Parathyroid adenoma (tissue), 2 donors: ENCODE measurements around the gene KIRREL3.

Experiments
- H2AFZ ChIP-seq: fragments of 300-600 bp; sonication (generic); one replicate; pipeline ENCODE4 v1.7.0; 2017; ENCODE audit warnings: antibody characterized with exemption, mild to moderate bottlenecking
- H3K27ac ChIP-seq: fragments of 300-600 bp; sonication (generic); one replicate; pipeline ENCODE4 v1.7.0; 2017
- H3K27me3 ChIP-seq: fragments of 300-600 bp; sonication (generic); one replicate; pipeline ENCODE4 v1.7.0; 2017; ENCODE audit warnings: low read length; ENCODE audit not compliant: control insufficient read depth, insufficient read depth
- H3K36me3 ChIP-seq: fragments of 300-600 bp; sonication (generic); one replicate; pipeline ENCODE4 v1.7.0; 2017; ENCODE audit warnings: low read length; ENCODE audit not compliant: control insufficient read depth, insufficient read depth
- H3K4me1 ChIP-seq: fragments of 300-600 bp; sonication (generic); one replicate; pipeline ENCODE4 v1.7.0; 2017; ENCODE audit warnings: control low read depth
- H3K4me2 ChIP-seq: fragments of 300-600 bp; sonication (generic); one replicate; pipeline ENCODE4 v1.7.0; 2017; ENCODE audit warnings: low read length
- H3K4me3 ChIP-seq: fragments of 300-600 bp; sonication (generic); one replicate; pipeline ENCODE4 v1.7.0; 2017; ENCODE audit warnings: low read depth, low read length
- H3K79me2 ChIP-seq: fragments of 300-600 bp; sonication (generic); one replicate; pipeline ENCODE4 v1.7.0; 2017; ENCODE audit warnings: control low read depth
- H3K9ac ChIP-seq: fragments of 300-600 bp; sonication (generic); one replicate; pipeline ENCODE4 v1.7.0; 2017; ENCODE audit warnings: mild to moderate bottlenecking
- H3K9me3 ChIP-seq: fragments of 300-600 bp; sonication (generic); one replicate; pipeline ENCODE4 v1.7.0; 2017; ENCODE audit warnings: low read length; ENCODE audit not compliant: control insufficient read depth
- TF ChIP-seq, protein P1 (sequence below): fragments of 300-600 bp; sonication (generic); IDR thresholded peaks from one replicate; pipeline ENCODE4 v1.7.0; 2017; ENCODE audit warnings: antibody characterized with exemption, mild to moderate bottlenecking
- donor health status: primary hyperparathyroidism.

Gene KIRREL3

GRCh38 chr11:127002669-127003259, 2.2 kb upstream of the KIRREL3 start:
- Histone ChIP-seq H3K4me2 (no peak overlapping the region), H3K9me3 (no peaks in the 10 kb centered on the region), H3K27me3 (no peaks in the 10 kb centered on the region), H3K27ac (no peak overlapping the region), H3K4me1 (no peaks in the 10 kb centered on the region), H2AFZ (no peak overlapping the region), H3K4me3 (no peak overlapping the region), H3K9ac (no peak overlapping the region), H3K79me2 (no peaks in the 10 kb centered on the region), H3K36me3 (no peaks in the 10 kb centered on the region)
- TF ChIP-seq, protein P1, sequence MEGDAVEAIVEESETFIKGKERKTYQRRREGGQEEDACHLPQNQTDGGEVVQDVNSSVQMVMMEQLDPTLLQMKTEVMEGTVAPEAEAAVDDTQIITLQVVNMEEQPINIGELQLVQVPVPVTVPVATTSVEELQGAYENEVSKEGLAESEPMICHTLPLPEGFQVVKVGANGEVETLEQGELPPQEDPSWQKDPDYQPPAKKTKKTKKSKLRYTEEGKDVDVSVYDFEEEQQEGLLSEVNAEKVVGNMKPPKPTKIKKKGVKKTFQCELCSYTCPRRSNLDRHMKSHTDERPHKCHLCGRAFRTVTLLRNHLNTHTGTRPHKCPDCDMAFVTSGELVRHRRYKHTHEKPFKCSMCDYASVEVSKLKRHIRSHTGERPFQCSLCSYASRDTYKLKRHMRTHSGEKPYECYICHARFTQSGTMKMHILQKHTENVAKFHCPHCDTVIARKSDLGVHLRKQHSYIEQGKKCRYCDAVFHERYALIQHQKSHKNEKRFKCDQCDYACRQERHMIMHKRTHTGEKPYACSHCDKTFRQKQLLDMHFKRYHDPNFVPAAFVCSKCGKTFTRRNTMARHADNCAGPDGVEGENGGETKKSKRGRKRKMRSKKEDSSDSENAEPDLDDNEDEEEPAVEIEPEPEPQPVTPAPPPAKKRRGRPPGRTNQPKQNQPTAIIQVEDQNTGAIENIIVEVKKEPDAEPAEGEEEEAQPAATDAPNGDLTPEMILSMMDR: no peak

DNA sequence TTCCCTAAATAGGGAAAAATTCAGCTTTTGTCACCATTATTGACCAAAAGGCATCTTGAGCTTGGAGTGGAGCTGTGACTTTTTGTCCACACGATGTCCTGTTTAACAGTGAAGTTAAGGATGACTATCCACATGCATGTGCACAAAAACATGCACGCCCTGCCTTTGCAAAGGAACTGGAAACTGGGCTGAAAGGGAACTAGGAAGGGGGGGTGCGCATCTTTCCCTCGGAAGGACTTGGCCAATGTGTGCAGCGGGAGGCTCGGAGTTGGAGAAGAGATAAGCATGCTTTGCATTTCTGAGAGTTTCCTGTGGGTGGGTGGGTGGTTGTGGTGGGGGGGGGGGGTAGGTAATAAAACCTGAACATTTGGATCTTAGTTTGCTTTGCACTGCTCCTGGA, 411 bp upstream of the KIRREL3 start:
- H3K9me3 ChIP-seq: no peaks in the 10 kb centered on the region
- no peaks in the 10 kb centered on the region for H3K36me3 ChIP-seq
- H3K4me1 ChIP-seq: no peaks in the 10 kb centered on the region
- H3K27me3 ChIP-seq: no peaks in the 10 kb centered on the region
- no peak overlapping the region for H3K4me3 ChIP-seq
- H3K4me2 ChIP-seq: no peak overlapping the region
- no peaks in the 10 kb centered on the region for H3K79me2 ChIP-seq
- no peak overlapping the region for H3K9ac ChIP-seq
- no peak overlapping the region for H3K27ac ChIP-seq
- TF ChIP-seq, protein P1: no peak
- H2AFZ ChIP-seq: no peak overlapping the region

- Histone ChIP-seq H3K36me3 (no peaks in the 10 kb centered on the region), H3K27ac (no peak overlapping the region), H3K4me1 (no peaks in the 10 kb centered on the region), H3K9me3 (no peaks in the 10 kb centered on the region), H3K79me2 (no peaks in the 10 kb centered on the region), H3K4me2 (no peak overlapping the region), H3K9ac (no peak overlapping the region), H2AFZ (no peak overlapping the region), H3K4me3 (no peak overlapping the region), H3K27me3 (no peaks in the 10 kb centered on the region)
- TF ChIP-seq, protein P1: no peak
Observed at GRCh38 chr11:126999366-126999765, 1.2 kb downstream of the KIRREL3 start.

DNA sequence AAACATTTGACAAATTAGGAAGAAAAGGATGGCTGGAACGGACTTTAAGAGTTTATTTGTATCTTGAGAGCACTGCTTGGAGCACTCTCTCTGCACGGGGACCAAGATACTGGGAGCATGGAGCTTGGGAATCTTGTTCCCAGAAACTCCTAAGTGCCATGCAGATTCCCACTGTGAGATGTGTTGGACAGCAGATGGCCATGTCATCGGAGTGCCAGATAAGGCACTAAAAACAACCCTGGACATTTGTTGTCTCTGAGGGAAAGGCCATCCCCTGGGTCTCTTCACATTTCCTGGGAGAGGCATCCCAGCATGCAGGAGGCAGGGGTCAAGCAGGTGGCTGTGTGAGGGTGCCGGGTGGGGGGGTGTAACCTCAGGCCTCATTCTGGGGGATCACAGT, 2.9 kb downstream of the KIRREL3 start:
- H3K9ac ChIP-seq: no peak overlapping the region
- TF ChIP-seq, protein P1: no peak
- no peaks in the 10 kb centered on the region for H3K9me3 ChIP-seq
- H3K4me1 ChIP-seq: no peaks in the 10 kb centered on the region
- no peaks in the 10 kb centered on the region for H3K27me3 ChIP-seq
- H3K79me2 ChIP-seq: no peaks in the 10 kb centered on the region
- H3K4me3 ChIP-seq: no peak overlapping the region
- no peak overlapping the region for H2AFZ ChIP-seq
- H3K27ac ChIP-seq: no peak overlapping the region
- H3K4me2 ChIP-seq: no peak overlapping the region
- no peaks in the 10 kb centered on the region for H3K36me3 ChIP-seq

- Histone ChIP-seq H3K27ac (no peak overlapping the region), H3K4me2 (no peak overlapping the region), H3K4me3 (no peak overlapping the region), H3K9ac (no peak overlapping the region), H2AFZ (no peak overlapping the region), H3K79me2 (no peaks in the 10 kb centered on the region), H3K27me3 (no peaks in the 10 kb centered on the region), H3K9me3 (no peaks in the 10 kb centered on the region), H3K36me3 (no peaks in the 10 kb centered on the region), H3K4me1 (no peaks in the 10 kb centered on the region)
- TF ChIP-seq, protein P1: no peak
Observed at GRCh38 chr11:126997196-126997595, 3.4 kb downstream of the KIRREL3 start.
